Inferior parietal cortex (tissue), 1 donor: ENCODE measurements around the gene ESF1.

Source experiments
- DNase-seq: peaks from one replicate; pipeline ENCODE4 v3.0.0-alpha.2; 2016; ENCODE audit errors: extremely low spot score

The ESF1 gene, protein sequence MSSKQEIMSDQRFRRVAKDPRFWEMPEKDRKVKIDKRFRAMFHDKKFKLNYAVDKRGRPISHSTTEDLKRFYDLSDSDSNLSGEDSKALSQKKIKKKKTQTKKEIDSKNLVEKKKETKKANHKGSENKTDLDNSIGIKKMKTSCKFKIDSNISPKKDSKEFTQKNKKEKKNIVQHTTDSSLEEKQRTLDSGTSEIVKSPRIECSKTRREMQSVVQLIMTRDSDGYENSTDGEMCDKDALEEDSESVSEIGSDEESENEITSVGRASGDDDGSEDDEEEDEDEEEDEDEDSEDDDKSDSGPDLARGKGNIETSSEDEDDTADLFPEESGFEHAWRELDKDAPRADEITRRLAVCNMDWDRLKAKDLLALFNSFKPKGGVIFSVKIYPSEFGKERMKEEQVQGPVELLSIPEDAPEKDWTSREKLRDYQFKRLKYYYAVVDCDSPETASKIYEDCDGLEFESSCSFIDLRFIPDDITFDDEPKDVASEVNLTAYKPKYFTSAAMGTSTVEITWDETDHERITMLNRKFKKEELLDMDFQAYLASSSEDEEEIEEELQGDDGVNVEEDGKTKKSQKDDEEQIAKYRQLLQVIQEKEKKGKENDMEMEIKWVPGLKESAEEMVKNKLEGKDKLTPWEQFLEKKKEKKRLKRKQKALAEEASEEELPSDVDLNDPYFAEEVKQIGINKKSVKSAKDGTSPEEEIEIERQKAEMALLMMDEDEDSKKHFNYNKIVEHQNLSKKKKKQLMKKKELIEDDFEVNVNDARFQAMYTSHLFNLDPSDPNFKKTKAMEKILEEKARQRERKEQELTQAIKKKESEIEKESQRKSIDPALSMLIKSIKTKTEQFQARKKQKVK

GRCh38 chr20:13784893-13785715 lies at the start of gene ESF1, which contains the start of gene NDUFAF5:
Gene ESF1, minus strand, starts transcription at chr20:13784919. Its CDS starts 1,779 bp downstream, at chr20:13783140.
Gene NDUFAF5, plus strand, starts transcription at chr20:13785028. Its CDS starts 41 bp downstream, at chr20:13785069.
- peak; percentile 99 for DNase-seq

GRCh38 chr20:13831476-13831875 lies 46.8 kb upstream of the ESF1 start:
- no peak for DNase-seq

DNA sequence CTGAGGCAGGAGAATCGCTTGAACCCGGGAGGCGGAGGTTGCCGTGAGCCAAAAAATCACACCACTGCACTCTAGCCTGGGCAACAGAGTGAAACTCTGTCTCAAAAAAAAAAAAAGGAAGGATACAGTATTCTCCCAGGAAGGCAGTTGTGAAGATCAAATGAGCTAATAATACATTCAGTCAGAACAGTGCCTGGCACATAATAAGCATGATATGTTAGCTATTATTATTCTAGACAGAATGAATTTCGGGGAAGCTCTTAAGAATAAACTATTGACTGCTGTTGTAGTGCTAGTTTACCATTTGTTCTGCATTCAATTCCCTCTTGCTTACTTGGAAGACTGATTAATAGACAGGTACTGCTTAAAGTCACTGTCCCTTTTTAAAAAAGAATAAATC lies 40.7 kb upstream of the ESF1 start:
- no peak for DNase-seq

- no peak for DNase-seq
These were observed 39.7 kb upstream of the ESF1 start for GRCh38 chr20:13824459-13824858.

DNA sequence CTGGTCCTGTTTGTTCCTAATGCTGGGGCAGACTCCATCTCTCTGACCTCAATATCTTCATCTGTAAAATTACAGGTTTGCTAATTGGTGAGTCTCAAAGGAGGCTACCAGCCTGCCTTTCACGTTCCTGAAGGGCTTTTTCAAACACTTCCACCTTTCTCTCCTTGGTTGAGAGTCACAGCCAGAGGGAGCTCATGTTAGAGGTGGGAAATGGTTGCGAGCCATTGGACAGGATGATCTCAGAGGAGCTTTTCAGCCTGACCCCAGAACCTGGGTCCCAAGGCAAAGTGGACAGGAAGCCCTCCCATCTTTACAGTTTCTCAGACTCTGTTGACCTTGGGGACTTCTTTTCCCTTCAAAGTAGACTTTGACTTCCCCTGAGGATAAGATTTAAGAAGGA lies 37.7 kb upstream of the ESF1 start:
- no peak for DNase-seq

DNA sequence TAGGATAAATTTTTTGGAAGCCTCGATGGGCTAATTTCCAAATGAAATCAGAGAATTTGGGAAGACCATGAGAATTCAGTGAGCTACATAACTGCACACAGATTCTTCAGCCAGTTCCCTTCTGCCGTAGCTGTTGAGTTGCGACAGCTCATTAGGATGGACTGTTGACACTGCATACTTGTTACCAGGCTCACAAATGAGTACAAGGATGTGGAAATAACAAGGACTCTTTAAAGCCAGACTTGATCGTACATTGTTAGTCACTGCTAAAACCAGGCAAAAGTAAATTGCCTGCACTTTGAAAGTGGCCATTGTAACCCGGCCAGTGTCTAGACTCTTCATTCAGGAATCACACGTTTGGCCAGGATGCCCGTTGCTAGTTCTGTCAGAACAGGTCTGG lies 37.2 kb upstream of the ESF1 start:
- DNase-seq = no peak

DNA sequence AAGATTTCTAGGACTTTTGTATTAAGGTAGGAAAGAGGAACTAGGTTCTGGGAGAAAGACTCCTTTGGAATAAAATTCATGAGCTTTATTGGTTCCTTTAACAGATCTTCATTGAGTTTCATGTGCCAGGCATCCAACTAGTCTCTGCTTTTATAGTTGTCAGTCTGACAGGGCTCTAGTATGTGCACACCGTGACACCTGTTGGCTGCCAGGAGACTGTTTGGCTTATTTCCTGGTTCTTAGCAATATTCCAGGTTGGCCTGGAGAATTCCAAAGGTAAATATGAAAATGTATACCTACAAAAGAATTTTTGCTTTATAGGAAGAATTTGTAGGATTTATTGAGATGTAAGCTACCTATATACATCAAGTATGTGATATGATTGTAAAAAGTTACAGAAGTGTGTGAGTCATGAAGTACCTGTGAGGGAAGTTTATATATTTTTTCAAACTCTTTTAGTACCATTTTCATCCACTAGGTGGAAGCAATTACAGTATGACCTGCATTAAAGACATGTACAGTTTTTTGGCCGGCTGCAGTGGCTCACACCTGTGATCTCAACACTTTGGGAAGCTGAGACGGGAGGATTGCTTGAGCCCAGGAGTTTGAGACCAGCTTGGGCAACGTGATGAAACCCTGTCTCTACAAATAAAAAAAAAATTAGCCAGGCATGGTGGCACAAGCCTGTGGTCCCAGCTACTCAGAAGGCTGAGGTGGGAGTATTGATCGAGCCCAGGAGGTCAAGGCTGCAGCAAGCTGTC lies 35.3 kb upstream of the ESF1 start:
- DNase-seq = peak; percentile 76

DNA sequence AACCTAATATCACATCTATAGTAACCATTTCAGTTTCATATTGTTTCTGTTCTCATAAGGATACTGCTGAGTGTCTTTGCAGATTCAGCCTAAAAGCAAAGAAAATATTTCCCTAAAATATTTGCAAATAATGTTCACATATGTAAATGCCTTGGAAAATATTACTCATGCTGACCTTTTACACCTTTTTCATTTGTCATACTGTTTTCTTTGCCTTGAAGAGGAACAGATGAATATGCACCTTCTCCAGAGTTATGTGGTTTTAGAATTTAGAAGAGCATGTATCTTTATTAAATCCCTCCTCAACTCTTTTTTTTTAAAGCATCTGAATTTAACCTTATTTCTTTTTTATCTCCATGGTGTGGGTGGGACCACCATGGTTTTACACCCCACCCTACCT lies 32.6 kb upstream of the ESF1 start:
- no peak for DNase-seq

GRCh38 chr20:13816757-13817156 lies 32.0 kb upstream of the ESF1 start:
- DNase-seq = no peak

DNA sequence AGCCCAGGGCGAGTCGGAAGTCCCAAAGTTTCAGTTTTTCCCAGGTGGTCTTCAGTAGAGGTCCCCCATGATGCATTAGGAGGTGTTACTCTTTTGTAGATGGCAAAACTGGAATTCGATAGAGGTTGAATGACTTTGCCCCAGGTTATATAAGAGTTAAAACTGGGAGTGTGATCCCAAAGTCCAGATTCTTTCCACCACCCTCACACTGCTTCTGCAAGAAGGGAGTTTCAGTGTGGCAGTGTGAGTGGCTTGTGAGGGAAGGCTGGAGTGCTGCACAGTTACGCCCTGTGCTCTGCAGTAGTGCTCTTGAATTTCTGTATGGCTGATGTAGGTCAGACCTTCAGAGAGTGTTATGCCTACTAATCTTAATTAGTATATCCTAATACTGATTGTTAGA lies 30.0 kb upstream of the ESF1 start:
- no peak for DNase-seq

DNA sequence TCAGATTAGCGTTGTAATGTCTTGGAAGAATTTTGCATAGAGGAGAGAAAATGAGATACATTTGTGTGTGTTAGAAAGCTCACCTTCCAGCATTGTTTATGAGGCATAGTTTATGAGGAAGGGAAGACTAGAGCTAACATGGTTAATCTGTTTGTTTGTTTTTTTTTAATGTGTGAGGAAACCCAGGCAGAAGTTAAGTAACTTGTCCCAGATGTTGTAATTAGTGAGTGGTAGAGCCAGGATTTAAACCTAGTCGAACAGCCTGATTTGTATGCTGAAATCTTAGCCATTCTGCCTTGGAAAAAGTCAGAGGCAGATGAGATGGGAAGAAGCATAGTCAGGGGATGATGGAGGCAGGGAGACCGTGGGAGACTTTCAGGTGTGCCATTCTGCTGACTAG lies 29.2 kb upstream of the ESF1 start:
- DNase-seq = no peak

DNA sequence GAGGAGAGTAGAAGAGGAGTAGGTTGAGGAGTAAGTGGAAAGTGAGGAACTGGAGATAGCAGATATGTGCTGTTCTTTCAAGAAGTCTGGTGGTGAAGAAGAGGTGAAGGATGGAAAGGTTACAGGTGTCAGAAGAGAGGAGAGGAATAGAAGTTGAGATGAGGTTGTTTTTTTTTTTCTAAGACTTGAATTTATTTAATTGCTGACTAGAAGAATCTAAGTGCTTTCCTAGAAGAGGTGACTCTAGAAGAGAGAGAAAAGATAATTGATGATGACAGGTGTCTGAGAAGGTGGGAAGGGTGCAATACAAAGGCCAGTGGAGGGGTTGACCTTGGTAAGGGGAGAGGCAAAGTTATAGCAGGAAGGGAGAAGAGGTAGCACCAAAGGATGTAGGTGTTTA lies 25.7 kb upstream of the ESF1 start:
- DNase-seq = no peak

DNA sequence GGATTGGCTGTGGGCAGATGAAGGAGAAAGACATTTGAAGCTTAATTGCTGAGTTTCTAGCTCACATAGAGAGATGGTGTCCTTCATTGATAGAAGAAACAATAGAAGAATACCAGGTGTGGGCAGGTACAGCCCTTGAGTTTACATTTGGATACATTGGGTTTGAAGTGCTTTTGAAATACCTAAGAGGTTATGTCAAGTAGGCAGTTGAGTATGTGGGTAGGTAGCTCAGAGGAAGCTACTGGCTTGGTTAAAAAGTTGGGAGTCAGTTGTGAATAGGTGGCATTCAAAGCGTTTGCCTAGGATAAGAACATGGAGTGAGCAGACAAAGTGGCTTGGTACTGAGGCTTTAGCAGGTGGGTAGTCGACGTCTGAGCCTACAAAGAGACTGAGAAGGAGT lies 25.1 kb upstream of the ESF1 start:
- no peak for DNase-seq

DNA sequence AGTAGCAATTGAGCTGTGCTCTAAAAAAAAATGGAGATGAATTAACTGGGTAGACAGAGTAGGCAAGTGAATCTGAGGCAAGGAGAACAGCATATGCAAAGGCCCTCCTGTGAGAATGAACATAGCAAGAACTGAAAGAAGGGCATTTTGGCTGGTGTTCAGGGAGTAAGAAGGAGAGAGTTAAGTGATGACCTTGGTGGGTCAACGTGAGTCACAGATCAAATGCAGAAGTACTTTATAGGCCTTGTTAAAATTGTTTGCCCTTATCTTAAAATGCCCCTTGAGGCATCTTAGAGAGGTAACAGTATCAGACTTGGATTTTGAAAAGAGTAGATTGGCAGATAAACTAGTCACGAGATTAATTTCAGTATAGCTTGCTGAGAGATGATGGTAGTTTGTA lies 24.7 kb upstream of the ESF1 start:
- DNase-seq = no peak

- peak; percentile 45 for DNase-seq
These were observed 16.0 kb upstream of the ESF1 start for GRCh38 chr20:13800728-13801134.

GRCh38 chr20:13799974-13800373 lies 15.3 kb upstream of the ESF1 start:
- no peak for DNase-seq

GRCh38 chr20:13799040-13799439 lies 14.3 kb upstream of the ESF1 start:
- no peak for DNase-seq

DNA sequence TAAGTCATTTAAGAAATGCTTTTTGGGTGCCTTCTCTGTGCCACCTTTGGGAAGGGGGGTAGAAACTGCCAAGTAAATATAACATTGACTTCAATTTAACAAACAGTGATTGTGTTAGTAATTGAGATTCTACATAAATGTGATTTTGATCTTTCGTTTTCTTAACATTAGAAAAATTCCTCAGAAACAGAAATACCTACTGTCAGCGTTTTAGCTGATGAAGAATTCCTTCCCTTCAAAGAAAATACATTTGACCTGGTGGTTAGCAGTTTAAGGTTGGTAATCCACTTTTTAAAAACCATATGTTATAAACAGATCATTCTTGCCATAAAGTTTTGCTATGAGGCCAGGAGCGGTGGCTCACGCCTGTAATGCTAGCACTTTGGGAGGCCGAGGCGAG lies 9.9 kb upstream of the ESF1 start:
- no peak for DNase-seq

DNA sequence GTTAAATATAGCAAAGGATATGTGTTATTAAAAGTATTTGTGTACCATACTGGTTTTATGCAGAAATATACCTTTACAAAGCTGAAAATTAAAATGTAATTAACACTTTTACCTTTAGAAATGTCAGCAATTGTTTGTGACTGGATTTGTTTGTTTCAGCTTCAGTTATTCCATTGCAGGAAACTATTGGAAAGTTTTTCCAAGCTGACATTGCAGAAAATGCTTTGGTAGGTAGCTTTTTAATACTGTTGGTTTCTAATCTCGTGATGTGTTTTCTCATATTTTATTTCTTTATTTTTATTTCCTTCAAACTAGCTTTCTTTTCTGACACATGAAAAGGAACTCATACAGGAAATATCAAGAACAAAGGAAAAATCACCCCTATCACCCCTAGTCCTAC lies 8.3 kb upstream of the ESF1 start:
- no peak for DNase-seq

DNA sequence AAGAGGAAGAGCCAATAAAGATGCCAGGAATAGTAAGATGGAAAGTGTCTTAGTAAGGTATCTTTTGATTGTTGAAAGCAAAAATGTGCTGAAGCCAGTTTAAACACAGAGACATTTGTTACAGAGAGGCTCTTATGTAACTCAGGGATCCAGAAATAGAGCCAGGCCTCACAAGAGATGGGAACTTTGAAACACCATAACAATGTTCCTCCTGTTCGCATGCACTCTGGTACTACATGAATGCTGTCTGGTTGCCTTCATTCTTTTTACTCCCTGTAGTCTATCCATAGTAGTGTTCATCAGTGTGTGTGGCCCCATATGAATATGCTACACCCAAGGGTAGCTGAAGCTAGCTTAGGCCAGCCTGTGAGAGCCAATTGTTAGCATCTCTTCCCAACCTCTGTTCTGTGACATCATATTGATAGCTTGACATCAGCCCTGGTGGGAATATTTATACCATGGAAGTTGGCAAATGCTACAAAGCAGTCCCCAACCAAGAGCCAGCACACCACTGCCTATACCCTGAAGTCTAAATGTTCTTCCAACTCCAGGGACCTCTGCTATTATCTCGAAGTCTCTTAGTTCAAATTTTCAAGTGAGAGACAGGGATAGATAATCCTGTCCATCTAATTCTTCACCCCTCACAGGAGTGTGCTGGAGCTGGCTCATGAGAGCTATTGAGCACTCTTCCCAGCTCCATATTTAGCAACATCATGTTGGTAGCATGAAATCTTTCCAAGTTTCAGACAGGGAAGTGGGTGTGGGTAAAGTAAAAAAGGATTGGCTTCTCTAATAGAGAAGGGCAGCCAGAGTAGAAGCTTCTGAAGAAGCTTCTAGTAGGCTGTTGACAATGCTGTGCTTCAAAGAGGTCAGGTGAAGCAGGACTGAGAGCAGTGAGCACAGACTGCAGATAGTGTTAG lies 7.1 kb upstream of the ESF1 start:
- DNase-seq = peak; percentile 65
